HepG2 (cell line): ENCODE data around the gene HPDL. TPM values are rescaled to one million over a fixed set of nuclear protein-coding genes. Genes with fewer than 3 reads are reported as not detected.

Experiments
- CEBPB ChIP-seq: IDR thresholded peaks from 2 replicates; pipeline ENCODE4 v1.6.1; 2011; ENCODE audit warnings: low read depth, low read length, improper control_type of control experiment, borderline replicate concordance
- CERS6 ChIP-seq: sonication (generic); formaldehyde crosslinking; IDR thresholded peaks from 2 replicates; pipeline ENCODE4 v1.5.0; 2020; ENCODE audit warnings: missing genetic modification reagents
- ELK4 ChIP-seq: sonication (generic); formaldehyde crosslinking; IDR thresholded peaks from 2 replicates; pipeline ENCODE4 v1.9.0; 2021; ENCODE audit warnings: missing genetic modification reagents, borderline replicate concordance
- FOSL1 ChIP-seq: sonication (generic); formaldehyde crosslinking; IDR thresholded peaks from 2 replicates; pipeline ENCODE4 v1.9.0; 2021; ENCODE audit warnings: missing genetic modification reagents, borderline replicate concordance
- MED8 ChIP-seq: sonication (generic); formaldehyde crosslinking; IDR thresholded peaks from 2 replicates; pipeline ENCODE4 v1.8.1; 2023; ENCODE audit warnings: mild to moderate bottlenecking, missing genetic modification reagents; ENCODE audit not compliant: insufficient replicate concordance
- NFAT5 ChIP-seq: sonication (generic); formaldehyde crosslinking; IDR thresholded peaks from 2 replicates; pipeline ENCODE4 v1.4.0; 2020; ENCODE audit warnings: missing genetic modification reagents
- NRL ChIP-seq: sonication (generic); formaldehyde crosslinking; IDR thresholded peaks from 2 replicates; pipeline ENCODE4 v1.5.0; 2020; ENCODE audit warnings: missing genetic modification reagents, mild to moderate bottlenecking, moderate library complexity, borderline replicate concordance
- SAP130 ChIP-seq: IDR thresholded peaks from 2 replicates; pipeline ENCODE4 v1.6.1; 2016; ENCODE audit warnings: low read depth
- TCF7L2 ChIP-seq: IDR thresholded peaks from 2 replicates; pipeline ENCODE4 v1.6.1; 2011; ENCODE audit warnings: mild to moderate bottlenecking, low read depth, low read length, moderate library complexity
- ZBTB3 ChIP-seq: sonication (generic); formaldehyde crosslinking; IDR thresholded peaks from 2 replicates; pipeline ENCODE4 v1.4.0; 2020; ENCODE audit warnings: low read depth, mild to moderate bottlenecking, moderate library complexity, missing genetic modification reagents, borderline replicate concordance
- ZNF260 ChIP-seq: sonication (generic); formaldehyde crosslinking; IDR thresholded peaks from 2 replicates; pipeline ENCODE4 v1.4.0; 2020; ENCODE audit warnings: missing genetic modification reagents, low read depth, mild to moderate bottlenecking, borderline replicate concordance
- ZNF337 ChIP-seq: sonication (generic); formaldehyde crosslinking; IDR thresholded peaks from 2 replicates; pipeline ENCODE4 v1.5.1; 2020; ENCODE audit warnings: missing genetic modification reagents, low read depth, mild to moderate bottlenecking, borderline replicate concordance
- ZNF605 ChIP-seq: sonication (generic); formaldehyde crosslinking; IDR thresholded peaks from 2 replicates; pipeline ENCODE4 v1.8.0; 2022; ENCODE audit warnings: mild to moderate bottlenecking, missing genetic modification reagents
- ZNF777 ChIP-seq: sonication (generic); formaldehyde crosslinking; IDR thresholded peaks from 2 replicates; pipeline ENCODE4 v1.4.0; 2020; ENCODE audit warnings: missing genetic modification reagents
- polyA plus RNA-seq, 8 experiments: library from polyadenylated mRNA; depleted of rRNA in 3 of 8; stranded (reverse) in 7 of 8; unstranded in 1 of 8; fragments of >200 nt; fragmentation: Illumina TruSeq in 4 of 8; extraction: Trizol in 4 of 8; gene quantifications; 2 replicates each; pipeline versions ENCODE4 v1.2.1 to v1.2.3, GENCODE V29; 2011 to 2016; ENCODE audit warnings: low read depth in 4 of 8, missing spikeins in 1 of 8, mixed read lengths in 1 of 8; ENCODE audit not compliant: insufficient read depth in 1 of 8
- total RNA-seq, 5 experiments: library from RNA; depleted of rRNA; stranded (reverse); fragments of >200 nt; fragmentation: Illumina TruSeq; extraction: Trizol; gene quantifications; 2 replicates each; pipeline ENCODE4 v1.2.3, GENCODE V29; 2016; ENCODE audit warnings: low read depth in 1 of 5
- TF ChIP-seq, protein P1 (sequence below): sonication (generic); formaldehyde crosslinking; IDR thresholded peaks from 2 replicates; pipeline ENCODE4 v1.4.0; 2020; ENCODE audit warnings: missing genetic modification reagents
- TF ChIP-seq, protein P2 (sequence below): sonication (generic); formaldehyde crosslinking; IDR thresholded peaks from 2 replicates; pipeline ENCODE4 v1.4.0; 2020; ENCODE audit warnings: missing genetic modification reagents, borderline replicate concordance
- TF ChIP-seq, protein P3 (sequence below): sonication (generic); formaldehyde crosslinking; IDR thresholded peaks from 2 replicates; pipeline ENCODE4 v1.4.0; 2020; ENCODE audit warnings: low read depth, mild to moderate bottlenecking, missing genetic modification reagents

The HPDL gene
- total and polyA plus RNA-seq, 2 of the 13 experiments (the other 11 are each of a cell fraction or from before 2014, with no cell fraction given), result not detected

DNA sequence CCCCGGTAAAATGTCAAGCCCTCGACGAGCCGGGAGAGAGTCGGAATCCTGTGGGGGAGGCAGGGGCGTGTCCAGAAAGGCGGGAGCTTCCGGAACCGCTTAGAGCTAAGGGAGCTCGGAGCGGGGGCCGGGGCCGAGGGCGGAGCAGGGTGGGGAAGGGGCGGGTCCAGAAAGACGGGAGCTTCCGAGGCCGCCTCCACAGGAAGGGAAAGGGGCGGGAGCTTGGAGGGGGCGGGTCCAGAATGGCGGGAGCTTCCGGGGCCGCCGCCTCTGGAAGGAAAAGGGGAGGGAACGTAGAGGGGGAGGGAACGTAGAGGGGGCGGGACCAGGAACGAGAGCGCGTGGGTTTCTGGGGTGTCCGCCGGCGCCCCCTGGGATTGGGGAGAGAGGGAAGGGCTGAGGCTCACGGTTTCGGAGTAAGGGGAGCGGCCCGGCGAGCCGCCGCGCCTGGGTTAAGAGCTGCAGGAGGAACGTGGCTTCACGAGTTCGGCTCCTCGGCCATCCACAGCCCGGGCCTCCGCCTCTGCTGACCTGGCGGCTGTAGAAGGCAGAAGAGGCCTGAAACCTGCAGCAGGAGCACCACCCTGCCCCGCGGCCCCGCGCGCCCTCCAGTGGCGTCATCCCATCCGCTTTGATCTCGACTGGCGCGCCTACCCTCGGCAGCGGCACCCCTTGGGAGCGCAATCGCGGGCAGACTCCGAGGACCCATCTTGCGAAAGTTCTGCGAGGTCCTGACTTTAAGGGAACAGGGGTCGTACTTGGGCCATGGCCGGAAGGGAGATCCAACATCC is 23.0 kb upstream of the HPDL start (continued):
- TF ChIP-seq, protein P1, sequence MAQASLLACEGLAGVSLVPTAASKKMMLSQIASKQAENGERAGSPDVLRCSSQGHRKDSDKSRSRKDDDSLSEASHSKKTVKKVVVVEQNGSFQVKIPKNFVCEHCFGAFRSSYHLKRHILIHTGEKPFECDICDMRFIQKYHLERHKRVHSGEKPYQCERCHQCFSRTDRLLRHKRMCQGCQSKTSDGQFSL, result 0 out of 2 replicates have a peak, but pooled peaks have one; percentile 47
- TF ChIP-seq, protein P2, sequence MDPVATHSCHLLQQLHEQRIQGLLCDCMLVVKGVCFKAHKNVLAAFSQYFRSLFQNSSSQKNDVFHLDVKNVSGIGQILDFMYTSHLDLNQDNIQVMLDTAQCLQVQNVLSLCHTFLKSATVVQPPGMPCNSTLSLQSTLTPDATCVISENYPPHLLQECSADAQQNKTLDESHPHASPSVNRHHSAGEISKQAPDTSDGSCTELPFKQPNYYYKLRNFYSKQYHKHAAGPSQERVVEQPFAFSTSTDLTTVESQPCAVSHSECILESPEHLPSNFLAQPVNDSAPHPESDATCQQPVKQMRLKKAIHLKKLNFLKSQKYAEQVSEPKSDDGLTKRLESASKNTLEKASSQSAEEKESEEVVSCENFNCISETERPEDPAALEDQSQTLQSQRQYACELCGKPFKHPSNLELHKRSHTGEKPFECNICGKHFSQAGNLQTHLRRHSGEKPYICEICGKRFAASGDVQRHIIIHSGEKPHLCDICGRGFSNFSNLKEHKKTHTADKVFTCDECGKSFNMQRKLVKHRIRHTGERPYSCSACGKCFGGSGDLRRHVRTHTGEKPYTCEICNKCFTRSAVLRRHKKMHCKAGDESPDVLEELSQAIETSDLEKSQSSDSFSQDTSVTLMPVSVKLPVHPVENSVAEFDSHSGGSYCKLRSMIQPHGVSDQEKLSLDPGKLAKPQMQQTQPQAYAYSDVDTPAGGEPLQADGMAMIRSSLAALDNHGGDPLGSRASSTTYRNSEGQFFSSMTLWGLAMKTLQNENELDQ, result no peak
- TF ChIP-seq ZNF605 (CRISPR knock-in tag) (peak; percentile 58; the same call in 1 of the 2 replicates), ZNF260 (CRISPR knock-in tag) (no peak), ELK4 (CRISPR knock-in tag) (no peak), ZNF337 (CRISPR knock-in tag) (no peak), TCF7L2 (peak; percentile 68; the same call in 1 of the 2 replicates), ZBTB3 (CRISPR knock-in tag) (no peak), NRL (peak; percentile 76), MED8 (CRISPR knock-in tag) (no peak), SAP130 (peak; percentile 87), NFAT5 (CRISPR knock-in tag) (no peak; the same call in 1 of the 2 replicates), CERS6 (CRISPR knock-in tag) (no peak), FOSL1 (CRISPR knock-in tag) (no peak), ZNF777 (CRISPR knock-in tag) (peak; percentile 41; the same call in 1 of the 2 replicates), CEBPB (peak; percentile 67)
- TF ChIP-seq, protein P3, sequence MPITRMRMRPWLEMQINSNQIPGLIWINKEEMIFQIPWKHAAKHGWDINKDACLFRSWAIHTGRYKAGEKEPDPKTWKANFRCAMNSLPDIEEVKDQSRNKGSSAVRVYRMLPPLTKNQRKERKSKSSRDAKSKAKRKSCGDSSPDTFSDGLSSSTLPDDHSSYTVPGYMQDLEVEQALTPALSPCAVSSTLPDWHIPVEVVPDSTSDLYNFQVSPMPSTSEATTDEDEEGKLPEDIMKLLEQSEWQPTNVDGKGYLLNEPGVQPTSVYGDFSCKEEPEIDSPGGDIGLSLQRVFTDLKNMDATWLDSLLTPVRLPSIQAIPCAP (CRISPR knock-in tag), result no peak
